ENCODE results near the gene SUMO2.
"Not testable (repeated sequence)": the region's sequence is repeated elsewhere in the genome, so short reads cannot be mapped to it uniquely, and the experiment has no call there.

The SUMO2 gene

GRCh38 chr17:75152922-75153779, 29.6 kb downstream of the SUMO2 start:
- intact Hi-C loops (cut with DNase I), result loop anchor here (5.0 kb wide), 1 partner anchor 36 kb away; no protein-coding TSS in a partner anchor
- DNase-seq, result peak in 25 of 42 donors; percentile 10 to 57 (median 29)

GRCh38 chr17:75152523-75152921, 30.2 kb downstream of the SUMO2 start:
- intact Hi-C loops (cut with DNase I), result loop anchor here (5.0 kb wide), 1 partner anchor 35 kb away; no protein-coding TSS in a partner anchor
- DNase-seq, result no peak

GRCh38 chr17:75151930-75152329, 30.8 kb downstream of the SUMO2 start:
- intact Hi-C loops (cut with DNase I), result loop anchor here (5.0 kb wide), 1 partner anchor 35 kb away; no protein-coding TSS in a partner anchor
- DNase-seq, result no peak

- intact Hi-C loops (cut with DNase I), result no loop called here
- peak in 1 of 42 donors; percentile 18 for DNase-seq
Observed at GRCh38 chr17:75147878-75148546, 34.7 kb downstream of the SUMO2 start.

GRCh38 chr17:75146592-75146991, 36.2 kb downstream of the SUMO2 start:
- intact Hi-C loops (cut with DNase I), result no loop called here
- DNase-seq, result no peak

GRCh38 chr17:75144816-75145512, 37.8 kb downstream of the SUMO2 start:
- intact Hi-C loops (cut with DNase I), result no loop called here
- DNase-seq, result peak in 1 of 42 donors; percentile 12

GRCh38 chr17:75142236-75142971, 40.4 kb downstream of the SUMO2 start:
- intact Hi-C loops (cut with DNase I), result no loop called here
- no peak for DNase-seq

- no peak for DNase-seq
- intact Hi-C loops (cut with DNase I), result no loop called here
Observed at GRCh38 chr17:75138519-75138918, 44.2 kb downstream of the SUMO2 start.

- DNase-seq; intact Hi-C loops (cut with DNase I): not testable (repeated sequence)
Observed at GRCh38 chr17:75137762-75138161, 45.0 kb downstream of the SUMO2 start.

GRCh38 chr17:75135946-75136345, 46.8 kb downstream of the SUMO2 start:
- intact Hi-C loops (cut with DNase I), result no loop called here
- no peak for DNase-seq

GRCh38 chr17:75135452-75135851, 47.3 kb downstream of the SUMO2 start:
- no peak for DNase-seq
- intact Hi-C loops (cut with DNase I), result no loop called here

GRCh38 chr17:75133607-75134347, 49.0 kb downstream of the SUMO2 start:
- intact Hi-C loops (cut with DNase I); DNase-seq: not testable (repeated sequence)

- DNase-seq, result peak in 1 of 42 donors; percentile 24
- intact Hi-C loops (cut with DNase I), result no loop called here
Observed at GRCh38 chr17:75133001-75133400, 49.8 kb downstream of the SUMO2 start.

- intact Hi-C loops (cut with DNase I), result not testable (repeated sequence)
- peak in 1 of 42 donors; percentile 26 for DNase-seq
Observed at GRCh38 chr17:75132018-75133000, 50.5 kb downstream of the SUMO2 start.

- intact Hi-C loops (cut with DNase I), result no loop called here
- peak; percentile 52 to 88 (median 74) for DNase-seq
Observed at GRCh38 chr17:75131278-75132017, 51.3 kb downstream of the SUMO2 start, which contains the start of gene NT5C. TSS of gene NT5C (minus strand) at chr17:75131742. CDS start at chr17:75131707, 35 bp downstream.

- peak in 41 of 42 donors; percentile 34 to 80 (median 56) for DNase-seq
- intact Hi-C loops (cut with DNase I), result no loop called here
Observed at GRCh38 chr17:75130632-75131277, 52.0 kb downstream of the SUMO2 start.

Measured in head of caudate nucleus (tissue), 42 donors.